GM12878 (cell line): ENCODE data around the gene BBS4. TPM values are rescaled to one million over a fixed set of nuclear protein-coding genes. Genes with fewer than 3 reads are reported as not detected.

Experiments
- ATAC-seq: fragments of 200-7000 bp; cut with Tn5 transposase; 3 replicates; pipeline ENCODE4 v1.9.1; 2020; ENCODE audit warnings: mild to moderate bottlenecking, moderate library complexity
- BruUV-seq: library from RNA; stranded (reverse); fragments of 400-500 nt; replicated peaks from 2 replicates; lab custom pipeline; 2021; lab: Mats Ljungman, UMichigan
- CTCF ChIA-PET: fragments of 300-600 bp; sonication (Branson Sonifier 250); formaldehyde crosslinking; extraction: SDS; loops from one replicate; lab custom pipeline; 2021; ENCODE audit warnings: inconsistent platforms; lab: Yijun Ruan, JAX
- POLR2A ChIA-PET: fragments of 350-600 bp; formaldehyde crosslinking; extraction: SDS; loops from one replicate; lab custom pipeline; 2021; ENCODE audit warnings: inconsistent platforms; lab: Charles Lee
- RAD21 ChIA-PET: fragments of 300-600 bp; sonication (Branson Sonifier 250); formaldehyde crosslinking; loops from one replicate; lab custom pipeline; 2023; ENCODE audit warnings: antibody characterized with exemption; ENCODE audit not compliant: unreplicated experiment; lab: Charles Lee
- SMC1A ChIA-PET: fragments of 300-600 bp; sonication (Branson Sonifier 250); formaldehyde crosslinking; loops from one replicate; lab custom pipeline; 2023; ENCODE audit not compliant: unreplicated experiment, uncharacterized antibody; lab: Charles Lee
- DNase-seq: peaks from one replicate; pipeline ENCODE4 v3.0.0-alpha.2; 2011; ENCODE audit warnings: low read depth, low spot score
- FAIRE-seq: peaks from 3 replicates; lab custom pipeline; 2011; peaks lifted over from hg19 to GRCh38; lab: Jason Lieb, UNC
- H2AFZ ChIP-seq: 2 replicates; pipeline ENCODE4 v1.6.0; 2011; ENCODE audit warnings: low read depth, low read length, control low read depth; ENCODE audit not compliant: control insufficient read depth
- H3K27ac ChIP-seq: 2 replicates; pipeline ENCODE4 v1.5.1; 2011; ENCODE audit warnings: control low read depth; ENCODE audit not compliant: control insufficient read depth, insufficient read depth
- H3K27me3 ChIP-seq, 2 experiments: replicated peaks in 1 of 2; 2 replicates each; pipeline versions ENCODE4 v1.6.0 to v1.6.1; 2011; ENCODE audit warnings: low read length in 1 of 2; ENCODE audit not compliant: control insufficient read depth in 2 of 2, insufficient read depth in 2 of 2
- H3K36me3 ChIP-seq, 2 experiments: 2 replicates each; pipeline ENCODE4 v1.5.1; 2011; ENCODE audit warnings: low read length in 1 of 2; ENCODE audit not compliant: control insufficient read depth in 2 of 2, insufficient read depth in 2 of 2
- H3K4me1 ChIP-seq: 2 replicates; pipeline ENCODE4 v1.6.1; 2011; ENCODE audit warnings: mild to moderate bottlenecking, low read length, moderate library complexity, mixed read lengths; ENCODE audit not compliant: control insufficient read depth, insufficient read depth
- H3K4me2 ChIP-seq: 2 replicates; pipeline ENCODE4 v1.6.0; 2011; ENCODE audit warnings: control low read depth; ENCODE audit not compliant: control insufficient read depth, insufficient read depth
- H3K4me3 ChIP-seq: fragments of 200-600 bp; sonication (generic); 2 replicates; pipeline ENCODE4 v1.5.1; 2016
- H3K79me2 ChIP-seq: 2 replicates; pipeline ENCODE4 v1.6.0; 2011; ENCODE audit warnings: low read length; ENCODE audit not compliant: control insufficient read depth, insufficient read depth
- H3K9ac ChIP-seq: 2 replicates; pipeline ENCODE4 v1.8.0; 2011; ENCODE audit warnings: low read length, control low read depth, mixed read lengths; ENCODE audit not compliant: control insufficient read depth, insufficient read depth
- H3K9me3 ChIP-seq: replicated peaks from 3 replicates; pipeline ENCODE4 v1.5.1; 2011; ENCODE audit warnings: mild to moderate bottlenecking, low read length; ENCODE audit not compliant: control insufficient read depth, insufficient read depth
- H4K20me1 ChIP-seq: 2 replicates; pipeline ENCODE4 v1.6.0; 2011; ENCODE audit not compliant: control insufficient read depth, insufficient read depth
- ATF7 ChIP-seq: fragments of 450-650 bp; IDR thresholded peaks from 2 replicates; pipeline ENCODE4 v1.6.1; 2016; ENCODE audit warnings: low read depth, mild to moderate bottlenecking
- BHLHE40 ChIP-seq, 2 experiments: fragments of 450-650 bp in 1 of 2; IDR thresholded peaks; 2 replicates each; pipeline ENCODE4 v1.6.1; 2011 to 2017; ENCODE audit warnings: low read depth in 2 of 2, borderline replicate concordance in 1 of 2, improper control_type of control experiment in 1 of 2, low read length in 1 of 2, mild to moderate bottlenecking in 1 of 2
- BRCA1 ChIP-seq: IDR thresholded peaks from 2 replicates; pipeline ENCODE4 v1.6.1; 2011; ENCODE audit warnings: low read depth, low read length, improper control_type of control experiment
- CREB1 ChIP-seq: IDR thresholded peaks from 2 replicates; pipeline ENCODE4 v1.6.1; 2012; ENCODE audit warnings: low read depth, mild to moderate bottlenecking, inconsistent platforms
- CREM ChIP-seq: IDR thresholded peaks from 2 replicates; pipeline ENCODE4 v1.6.1; 2014; ENCODE audit warnings: antibody characterized with exemption, low read depth
- ETV6 ChIP-seq, 2 experiments: fragments of 450-650 bp in 1 of 2; IDR thresholded peaks in 1 of 2; conservative IDR thresholded peaks in 1 of 2; 2 replicates each; pipeline ENCODE4 v1.6.1; 2014; ENCODE audit warnings: antibody characterized with exemption in 1 of 2, borderline replicate concordance in 1 of 2, low read depth in 1 of 2, mild to moderate bottlenecking in 1 of 2, moderate library complexity in 1 of 2
- FOXM1 ChIP-seq: IDR thresholded peaks from 2 replicates; pipeline ENCODE4 v1.6.1; 2012; ENCODE audit warnings: low read depth, mild to moderate bottlenecking, inconsistent platforms, low read length, moderate library complexity
- GABPA ChIP-seq: IDR thresholded peaks from 2 replicates; pipeline ENCODE4 v1.6.1; 2014; ENCODE audit warnings: antibody characterized with exemption, low read depth, mild to moderate bottlenecking, inconsistent platforms
- HDGF ChIP-seq: fragments of 450-650 bp; IDR thresholded peaks from 2 replicates; pipeline ENCODE4 v1.6.1; 2016; ENCODE audit warnings: antibody characterized with exemption
- IKZF1 ChIP-seq: fragments of 450-650 bp; conservative IDR thresholded peaks from 2 replicates; pipeline ENCODE4 v1.6.1; 2017; ENCODE audit warnings: antibody characterized with exemption, mild to moderate bottlenecking
- IKZF2 ChIP-seq, 2 experiments: fragments of 450-650 bp; IDR thresholded peaks; 2 replicates each; pipeline ENCODE4 v1.6.1; 2017; ENCODE audit warnings: mild to moderate bottlenecking in 2 of 2, moderate library complexity in 2 of 2
- JUNB ChIP-seq: IDR thresholded peaks from 2 replicates; pipeline ENCODE4 v1.6.1; 2016; ENCODE audit warnings: antibody characterized with exemption, mild to moderate bottlenecking
- MEF2A ChIP-seq: IDR thresholded peaks from 2 replicates; pipeline ENCODE4 v1.6.1; 2011; ENCODE audit warnings: low read depth, mild to moderate bottlenecking, low read length, moderate library complexity; ENCODE audit not compliant: insufficient read depth
- NBN ChIP-seq: fragments of 450-650 bp; IDR thresholded peaks from 2 replicates; pipeline ENCODE4 v1.6.1; 2016
- RUNX3 ChIP-seq: IDR thresholded peaks from 2 replicates; pipeline ENCODE4 v1.6.1; 2012; ENCODE audit warnings: low read length, inconsistent platforms
- SP1 ChIP-seq: IDR thresholded peaks from one replicate; pipeline ENCODE4 v1.6.1; 2011; ENCODE audit warnings: low read depth, low read length
- WGBS: methylation state at CpG from one replicate; pipeline ENCODE4 v1.1.6; 2016; ENCODE audit warnings: low lambda C conversion rate; ENCODE audit not compliant: insufficient replicate concordance, insufficient coverage; ENCODE audit errors: missing lambda C conversion rate; 5-methylcytosine and 5-hydroxymethylcytosine counted together
- in situ Hi-C: fragments of 300-500 bp; cut with MboI; formaldehyde crosslinking; loops from 9 replicates; pipeline ENCODE4 v1.14.3; 2018; ENCODE audit warnings: mixed read lengths
- intact Hi-C: fragments of 100-400 bp; cut with micrococcal nuclease; formaldehyde crosslinking; loops from one replicate; pipeline ENCODE4 v1.14.2; 2022; ENCODE audit not compliant: unreplicated experiment
- polyA plus RNA-seq, 11 experiments: library from polyadenylated mRNA; depleted of rRNA in 4 of 11; unstranded in 6 of 11; stranded (reverse) in 5 of 11; fragments of >200 nt; fragmentation: Nextera tagmentation in 4 of 11; fragmentation: Illumina TruSeq in 1 of 11; extraction: Ambion mirVana in 4 of 11; extraction: Trizol in 1 of 11; gene quantifications; 1 replicate in 1 of 11; 2 replicates in 10 of 11; pipeline versions ENCODE4 v1.2.1 to v1.2.3, GENCODE V29; 2011 to 2016; ENCODE audit warnings: inconsistent platforms in 2 of 11, missing spikeins in 2 of 11, low read depth in 1 of 11
- total RNA-seq, 4 experiments: library from RNA; depleted of rRNA in 3 of 4; stranded (reverse); fragments of >200 nt in 3 of 4; fragmentation: Illumina TruSeq in 1 of 4; extraction: Trizol in 1 of 4; gene quantifications; 2 replicates each; pipeline versions ENCODE4 v1.2.1 to v1.2.3, GENCODE V29; 2013 to 2021

The BBS4 gene
- total and polyA plus RNA-seq, 10 of the 15 experiments (the other 5 are each of a cell fraction or from before 2014, with no cell fraction given), result 7.2 to 22.1 (median 9.9) TPM

DNA sequence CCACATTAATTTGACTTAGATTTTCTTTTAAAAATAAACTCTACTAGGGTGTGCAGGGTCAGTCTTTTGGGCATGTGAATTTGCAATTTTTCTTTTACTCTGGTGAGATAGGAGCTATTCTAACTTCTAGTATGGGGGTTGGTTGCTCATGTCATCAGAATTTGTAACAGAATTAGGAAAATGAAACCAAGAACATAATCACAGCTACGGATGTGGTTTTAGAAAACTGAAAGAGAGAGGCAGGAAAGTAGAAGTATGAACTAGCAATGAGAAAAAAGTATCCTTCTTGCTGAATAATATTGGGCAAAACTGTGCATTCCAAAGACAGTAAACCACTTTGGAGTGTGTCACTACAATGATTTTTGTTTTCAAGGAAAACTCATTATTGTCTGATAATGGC lies 54.2 kb downstream of the BBS4 start:
- no peaks in the 10 kb centered on the region for H3K79me2 ChIP-seq
- TF ChIP-seq RUNX3 (peak; percentile 94), ATF7 (peak; percentile 72), CREM (peak; percentile 52; the same call in 1 of the 2 replicates), CREB1 (peak; percentile 58), BRCA1 (no peak), HDGF (no peak), NBN (peak; percentile 16; the same call in 1 of the 2 replicates), FOXM1 (0 out of 2 replicates have a peak, but pooled peaks have one; percentile 45), IKZF2 (IDR thresholded peaks at IDR 0.05) (peak; percentile 45 to 55; a peak in 3 of 4 replicates), MEF2A (0 out of 2 replicates have a peak, but pooled peaks have one; percentile 30), IKZF1 (peak; percentile 32), SP1 (peak; percentile 45), ETV6 (conservative IDR thresholded peaks at IDR 0.05 in 1 of 2, IDR thresholded peaks at IDR 0.05 in 1 of 2; ENCODE audit: borderline replicate concordance in 1 of 2, low read depth in 1 of 2) (peak in 1 of 2 experiments; percentile 89; a peak in 2 of 4 replicates), GABPA (peak; percentile 40; the same call in 1 of the 2 replicates), BHLHE40 (IDR thresholded peaks at IDR 0.05; ENCODE audit: borderline replicate concordance in 1 of 2, low read depth in 2 of 2, low read length in 1 of 2) (no peak), JUNB (peak; percentile 28; the same call in 1 of the 2 replicates)
- H3K36me3 ChIP-seq, result peaks cover 5 to 22% of the 10 kb centered on the region in 2 experiments; a peak in 3 of 4 replicates
- H3K4me3 ChIP-seq, result peak overlapping the region; percentile 22; the same call in 1 of the 2 replicates
- H3K4me2 ChIP-seq, result peak overlapping the region; percentile 70
- in situ Hi-C loops (no loop called here), intact Hi-C loops (loop anchor here (5.0 kb wide), 1 partner anchor 42 kb away; the partner anchor contains the start of gene ADPGK)
- ATAC-seq, result peak; percentile 95
- DNase-seq, result peak; percentile 50
- ChIA-PET CTCF (interaction anchor here (1.0 to 3.0 kb wide), 5 partner anchors 9 to 525 kb away, joined by 3 to 20 read pairs (median 4); no protein-coding TSS in a partner anchor), SMC1A (interaction anchor here (0.9 to 3.4 kb wide), 6 partner anchors 10 to 42 kb away, joined by 3 to 15 read pairs (median 6); no protein-coding TSS in a partner anchor), POLR2A (interaction anchor here (0.6 to 1.4 kb wide), 4 partner anchors 38 to 375 kb away, joined by 3 to 7 read pairs (median 6); no protein-coding TSS in a partner anchor), RAD21 (interaction anchor here (1.1 to 1.6 kb wide), 5 partner anchors 11 to 45 kb away, joined by 3 to 12 read pairs (median 4); partner anchors contain the start of gene ADPGK)
- no peaks in the 10 kb centered on the region for H4K20me1 ChIP-seq
- no TSS peak for BruUV-seq
- WGBS, result 0% methylated on average over 1 of the region's 1 CpG
- no peaks in the 10 kb centered on the region; the same call in 2 of the 3 replicates for H3K9me3 ChIP-seq
- peak; percentile 97 for FAIRE-seq
- H3K9ac ChIP-seq, result no peak overlapping the region
- peak overlapping the region; percentile 77 for H3K27ac ChIP-seq
- no peaks in the 10 kb centered on the region for H3K27me3 ChIP-seq
- H2AFZ ChIP-seq, result 0 out of 2 replicates have a peak overlapping the region, but pooled peaks have one; percentile 10
- peaks cover 19% of the 10 kb centered on the region for H3K4me1 ChIP-seq
